Muscle layer of colon (tissue), 2 donors: ENCODE measurements around the gene ANKRD1.

ENCODE experiments used
- H3K27ac ChIP-seq: one replicate; pipeline ENCODE4 v1.7.0; 2013; ENCODE audit warnings: low read depth, mild to moderate bottlenecking, low read length, moderate library complexity
- H3K27me3 ChIP-seq, 2 donors: one replicate each; pipeline ENCODE4 v1.7.0; 2013; ENCODE audit warnings: low read length in 2 of 2, mild to moderate bottlenecking in 2 of 2; ENCODE audit not compliant: insufficient read depth in 2 of 2, control insufficient read depth in 1 of 2
- H3K36me3 ChIP-seq: one replicate; pipeline ENCODE4 v1.7.0; 2013; ENCODE audit warnings: mild to moderate bottlenecking, low read length; ENCODE audit not compliant: insufficient read depth
- H3K4me1 ChIP-seq: one replicate; pipeline ENCODE4 v1.7.0; 2013; ENCODE audit warnings: mild to moderate bottlenecking, low read length; ENCODE audit not compliant: insufficient read depth
- H3K4me3 ChIP-seq, 2 donors: one replicate each; pipeline ENCODE4 v1.7.0; 2013; ENCODE audit warnings: low read length in 2 of 2, low read depth in 1 of 2, mild to moderate bottlenecking in 1 of 2, moderate library complexity in 1 of 2
- H3K9ac ChIP-seq: one replicate; pipeline ENCODE4 v1.7.0; 2013; ENCODE audit warnings: low read length
- H3K9me3 ChIP-seq: one replicate; pipeline ENCODE4 v1.7.0; 2013; ENCODE audit warnings: mild to moderate bottlenecking, low read length
- donor health status: abdominal sarcoma.
- donor health status: Adenocarcinoma of cecum.

Gene ANKRD1

DNA sequence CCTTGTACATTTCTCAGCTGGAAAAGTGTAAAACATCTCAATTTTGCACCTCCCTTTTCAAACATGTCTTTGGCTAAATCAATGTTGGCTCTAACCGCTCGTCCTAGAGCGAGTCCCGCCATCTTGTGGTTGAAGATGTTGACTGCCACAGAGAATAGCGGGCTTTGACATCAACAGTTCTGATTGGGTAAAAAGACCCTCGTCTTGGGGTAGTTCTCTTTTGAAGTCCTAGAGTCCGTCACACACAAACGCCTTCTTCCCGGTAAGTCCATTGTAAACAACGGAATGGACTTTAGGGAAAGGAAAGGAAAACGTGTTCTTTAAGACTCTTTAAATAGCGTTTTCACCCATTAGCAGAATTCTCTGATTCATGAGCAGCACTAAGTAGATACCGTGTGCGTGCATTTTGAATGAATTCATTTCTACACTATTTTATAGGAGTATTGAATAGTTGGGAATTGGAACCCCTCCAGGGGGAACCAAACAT, 49.6 kb downstream of the ANKRD1 start:
- Histone ChIP-seq H3K36me3 (peaks cover 9% of the 10 kb centered on the region), H3K9me3 (no peaks in the 10 kb centered on the region), H3K27me3 (no peaks in the 10 kb centered on the region), H3K4me3 (peak overlapping the region; percentile 75 to 95), H3K4me1 (peaks cover 15% of the 10 kb centered on the region), H3K27ac (peak overlapping the region; percentile 81), H3K9ac (peak overlapping the region; percentile 79)

GRCh38 chr10:90866050-90866598, 54.8 kb downstream of the ANKRD1 start:
- Histone ChIP-seq H3K27ac (no peak overlapping the region), H3K9ac (no peak overlapping the region), H3K36me3 (no peaks in the 10 kb centered on the region), H3K9me3 (no peaks in the 10 kb centered on the region), H3K27me3 (peaks cover 0 to 5% of the 10 kb centered on the region in 2 donors), H3K4me1 (no peaks in the 10 kb centered on the region), H3K4me3 (no peak overlapping the region)

DNA sequence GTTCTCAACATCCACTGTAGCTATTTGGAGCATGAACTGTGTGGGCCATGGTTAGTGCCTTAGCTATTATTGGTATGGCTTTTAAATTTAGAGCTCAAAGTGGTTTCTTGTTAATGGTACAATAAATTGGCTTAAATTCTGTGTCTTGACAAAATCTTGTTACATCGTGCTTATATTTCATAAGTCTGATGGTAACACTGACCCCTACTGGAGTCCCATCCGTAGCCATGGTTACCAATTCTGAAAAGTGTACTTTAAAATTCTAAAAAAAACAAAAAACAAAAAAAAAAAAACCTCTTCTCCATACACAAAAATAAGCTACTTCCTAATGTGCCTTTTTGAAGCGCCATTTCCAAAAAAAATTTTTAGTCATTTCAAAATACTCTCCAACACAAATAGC, 55.5 kb downstream of the ANKRD1 start:
- H3K36me3 ChIP-seq: no peaks in the 10 kb centered on the region
- no peaks in the 10 kb centered on the region for H3K4me1 ChIP-seq
- no peak overlapping the region for H3K4me3 ChIP-seq
- no peak overlapping the region for H3K27ac ChIP-seq
- peaks cover 0 to 5% of the 10 kb centered on the region in 2 donors for H3K27me3 ChIP-seq
- no peak overlapping the region for H3K9ac ChIP-seq
- H3K9me3 ChIP-seq: no peaks in the 10 kb centered on the region

GRCh38 chr10:90862908-90863514, 57.9 kb downstream of the ANKRD1 start:
- Histone ChIP-seq H3K27me3 (peaks cover 0 to 5% of the 10 kb centered on the region in 2 donors), H3K4me3 (no peak overlapping the region), H3K4me1 (no peaks in the 10 kb centered on the region), H3K36me3 (no peaks in the 10 kb centered on the region), H3K9ac (no peak overlapping the region), H3K27ac (no peak overlapping the region), H3K9me3 (no peaks in the 10 kb centered on the region)
